ENCODE measurements around the gene IER5L. TPM values are rescaled to one million over a fixed set of nuclear protein-coding genes. Genes with fewer than 3 reads are reported as not detected.

IER5L gene
- total and polyA plus RNA-seq, 9 of the 15 experiments (the other 6 are each of a cell fraction or from before 2014, with no cell fraction given): 0.14 to 11.9 (median 0.52) TPM

DNA sequence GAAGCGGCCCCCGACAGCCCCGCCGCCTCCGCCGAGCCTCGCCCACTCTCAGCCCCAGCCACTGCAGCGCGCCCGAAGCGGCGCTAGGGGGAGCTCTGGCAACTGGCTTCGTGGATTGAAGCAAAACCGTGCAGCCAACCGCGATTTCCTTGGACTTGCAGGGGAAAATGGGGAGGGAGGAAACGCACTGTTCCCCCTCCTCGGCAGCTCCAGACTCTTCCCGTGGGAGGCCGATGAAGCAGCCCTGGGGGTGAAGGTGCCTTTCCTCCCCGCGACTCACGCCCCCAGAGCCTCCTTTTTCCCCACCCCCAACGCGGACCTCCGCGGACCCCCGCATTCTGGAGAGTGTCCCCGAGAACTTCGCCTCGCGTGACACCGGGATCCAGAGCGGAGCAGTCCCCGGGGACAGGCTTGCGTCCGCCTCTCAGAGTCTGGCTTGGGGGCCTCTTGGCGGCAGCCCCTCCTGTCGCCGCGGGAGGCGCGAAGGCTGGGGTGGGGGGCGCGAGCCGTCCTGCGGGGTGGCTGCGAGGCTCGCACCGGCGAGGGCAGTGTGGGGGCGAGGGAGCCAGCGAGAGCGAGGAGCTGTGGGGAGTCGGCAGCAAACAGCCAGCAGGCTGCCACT, 3.8 kb downstream of the IER5L start (continued):
- TF ChIP-seq TCF7L2 (IDR thresholded peaks at IDR 0.05; ENCODE audit: low read depth, low read length): no peak
- 0 out of 2 replicates have a peak, but pooled peaks have one; percentile 39 for TF ChIP-seq E2F5 (CRISPR knock-in tag; IDR thresholded peaks at IDR 0.05)
- TF ChIP-seq, protein P1, sequence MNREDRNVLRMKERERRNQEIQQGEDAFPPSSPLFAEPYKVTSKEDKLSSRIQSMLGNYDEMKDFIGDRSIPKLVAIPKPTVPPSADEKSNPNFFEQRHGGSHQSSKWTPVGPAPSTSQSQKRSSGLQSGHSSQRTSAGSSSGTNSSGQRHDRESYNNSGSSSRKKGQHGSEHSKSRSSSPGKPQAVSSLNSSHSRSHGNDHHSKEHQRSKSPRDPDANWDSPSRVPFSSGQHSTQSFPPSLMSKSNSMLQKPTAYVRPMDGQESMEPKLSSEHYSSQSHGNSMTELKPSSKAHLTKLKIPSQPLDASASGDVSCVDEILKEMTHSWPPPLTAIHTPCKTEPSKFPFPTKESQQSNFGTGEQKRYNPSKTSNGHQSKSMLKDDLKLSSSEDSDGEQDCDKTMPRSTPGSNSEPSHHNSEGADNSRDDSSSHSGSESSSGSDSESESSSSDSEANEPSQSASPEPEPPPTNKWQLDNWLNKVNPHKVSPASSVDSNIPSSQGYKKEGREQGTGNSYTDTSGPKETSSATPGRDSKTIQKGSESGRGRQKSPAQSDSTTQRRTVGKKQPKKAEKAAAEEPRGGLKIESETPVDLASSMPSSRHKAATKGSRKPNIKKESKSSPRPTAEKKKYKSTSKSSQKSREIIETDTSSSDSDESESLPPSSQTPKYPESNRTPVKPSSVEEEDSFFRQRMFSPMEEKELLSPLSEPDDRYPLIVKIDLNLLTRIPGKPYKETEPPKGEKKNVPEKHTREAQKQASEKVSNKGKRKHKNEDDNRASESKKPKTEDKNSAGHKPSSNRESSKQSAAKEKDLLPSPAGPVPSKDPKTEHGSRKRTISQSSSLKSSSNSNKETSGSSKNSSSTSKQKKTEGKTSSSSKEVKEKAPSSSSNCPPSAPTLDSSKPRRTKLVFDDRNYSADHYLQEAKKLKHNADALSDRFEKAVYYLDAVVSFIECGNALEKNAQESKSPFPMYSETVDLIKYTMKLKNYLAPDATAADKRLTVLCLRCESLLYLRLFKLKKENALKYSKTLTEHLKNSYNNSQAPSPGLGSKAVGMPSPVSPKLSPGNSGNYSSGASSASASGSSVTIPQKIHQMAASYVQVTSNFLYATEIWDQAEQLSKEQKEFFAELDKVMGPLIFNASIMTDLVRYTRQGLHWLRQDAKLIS (CRISPR knock-in tag; IDR thresholded peaks at IDR 0.05): peak; percentile 27; the same call in 1 of the 2 replicates
- TF ChIP-seq BHLHE40 (IDR thresholded peaks at IDR 0.05; ENCODE audit: low read length): peak; percentile 66
- TF ChIP-seq ZNF124 (CRISPR knock-in tag; IDR thresholded peaks at IDR 0.05): no peak
- TF ChIP-seq ERF (CRISPR knock-in tag; IDR thresholded peaks at IDR 0.05): no peak
- TF ChIP-seq, protein P2, sequence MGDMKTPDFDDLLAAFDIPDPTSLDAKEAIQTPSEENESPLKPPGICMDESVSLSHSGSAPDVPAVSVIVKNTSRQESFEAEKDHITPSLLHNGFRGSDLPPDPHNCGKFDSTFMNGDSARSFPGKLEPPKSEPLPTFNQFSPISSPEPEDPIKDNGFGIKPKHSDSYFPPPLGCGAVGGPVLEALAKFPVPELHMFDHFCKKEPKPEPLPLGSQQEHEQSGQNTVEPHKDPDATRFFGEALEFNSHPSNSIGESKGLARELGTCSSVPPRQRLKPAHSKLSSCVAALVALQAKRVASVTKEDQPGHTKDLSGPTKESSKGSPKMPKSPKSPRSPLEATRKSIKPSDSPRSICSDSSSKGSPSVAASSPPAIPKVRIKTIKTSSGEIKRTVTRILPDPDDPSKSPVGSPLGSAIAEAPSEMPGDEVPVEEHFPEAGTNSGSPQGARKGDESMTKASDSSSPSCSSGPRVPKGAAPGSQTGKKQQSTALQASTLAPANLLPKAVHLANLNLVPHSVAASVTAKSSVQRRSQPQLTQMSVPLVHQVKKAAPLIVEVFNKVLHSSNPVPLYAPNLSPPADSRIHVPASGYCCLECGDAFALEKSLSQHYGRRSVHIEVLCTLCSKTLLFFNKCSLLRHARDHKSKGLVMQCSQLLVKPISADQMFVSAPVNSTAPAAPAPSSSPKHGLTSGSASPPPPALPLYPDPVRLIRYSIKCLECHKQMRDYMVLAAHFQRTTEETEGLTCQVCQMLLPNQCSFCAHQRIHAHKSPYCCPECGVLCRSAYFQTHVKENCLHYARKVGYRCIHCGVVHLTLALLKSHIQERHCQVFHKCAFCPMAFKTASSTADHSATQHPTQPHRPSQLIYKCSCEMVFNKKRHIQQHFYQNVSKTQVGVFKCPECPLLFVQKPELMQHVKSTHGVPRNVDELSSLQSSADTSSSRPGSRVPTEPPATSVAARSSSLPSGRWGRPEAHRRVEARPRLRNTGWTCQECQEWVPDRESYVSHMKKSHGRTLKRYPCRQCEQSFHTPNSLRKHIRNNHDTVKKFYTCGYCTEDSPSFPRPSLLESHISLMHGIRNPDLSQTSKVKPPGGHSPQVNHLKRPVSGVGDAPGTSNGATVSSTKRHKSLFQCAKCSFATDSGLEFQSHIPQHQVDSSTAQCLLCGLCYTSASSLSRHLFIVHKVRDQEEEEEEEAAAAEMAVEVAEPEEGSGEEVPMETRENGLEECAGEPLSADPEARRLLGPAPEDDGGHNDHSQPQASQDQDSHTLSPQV (IDR thresholded peaks at IDR 0.05): 0 out of 2 replicates have a peak, but pooled peaks have one; percentile 25
- no peak for TF ChIP-seq ZNF184 (CRISPR knock-in tag; IDR thresholded peaks at IDR 0.05)
- TF ChIP-seq ETV1 (tag; conservative IDR thresholded peaks at IDR 0.05; ENCODE audit: low read depth): no peak
- peak; percentile 44; the same call in 1 of the 2 replicates for TF ChIP-seq ZBTB43 (CRISPR knock-in tag; IDR thresholded peaks at IDR 0.05)
- TF ChIP-seq NELFE (IDR thresholded peaks at IDR 0.05; ENCODE audit: insufficient read depth, insufficient read length): no peak
- no peak for TF ChIP-seq ZNF785 (CRISPR knock-in tag; IDR thresholded peaks at IDR 0.05)
- peak; percentile 61; the same call in 1 of the 2 replicates for TF ChIP-seq LCOR (CRISPR knock-in tag; IDR thresholded peaks at IDR 0.05)
- TF ChIP-seq LARP7 (IDR thresholded peaks at IDR 0.05): no peak
- no peak for TF ChIP-seq ZNF239 (CRISPR knock-in tag; IDR thresholded peaks at IDR 0.05)
- TF ChIP-seq L3MBTL2 (IDR thresholded peaks at IDR 0.05): peak; percentile 73
- no peak for TF ChIP-seq NFATC3 (IDR thresholded peaks at IDR 0.05)

All from K562 (cell line).